ENCODE measurements around the gene SLC25A29. TPM values are rescaled to one million over a fixed set of nuclear protein-coding genes. Genes with fewer than 3 reads are reported as not detected.

The SLC25A29 gene
- polyA plus RNA-seq, 1 donor (not counting 4 experiments of a cell fraction or from before 2014, with no cell fraction given), result 16.3 TPM

GRCh38 chr14:100267990-100268389 lies 38.3 kb downstream of the SLC25A29 start:
- no peak overlapping the region for H2AFZ ChIP-seq (ENCODE audit: control insufficient read depth, low read length)
- peaks cover 16% of the 10 kb centered on the region for H4K20me1 ChIP-seq (ENCODE audit: control insufficient read depth, extremely low read depth, insufficient read depth, low read length)
- TF ChIP-seq EZH2 (IDR thresholded peaks at IDR 0.05; ENCODE audit: low read length), result no peak
- TF ChIP-seq, protein P1, sequence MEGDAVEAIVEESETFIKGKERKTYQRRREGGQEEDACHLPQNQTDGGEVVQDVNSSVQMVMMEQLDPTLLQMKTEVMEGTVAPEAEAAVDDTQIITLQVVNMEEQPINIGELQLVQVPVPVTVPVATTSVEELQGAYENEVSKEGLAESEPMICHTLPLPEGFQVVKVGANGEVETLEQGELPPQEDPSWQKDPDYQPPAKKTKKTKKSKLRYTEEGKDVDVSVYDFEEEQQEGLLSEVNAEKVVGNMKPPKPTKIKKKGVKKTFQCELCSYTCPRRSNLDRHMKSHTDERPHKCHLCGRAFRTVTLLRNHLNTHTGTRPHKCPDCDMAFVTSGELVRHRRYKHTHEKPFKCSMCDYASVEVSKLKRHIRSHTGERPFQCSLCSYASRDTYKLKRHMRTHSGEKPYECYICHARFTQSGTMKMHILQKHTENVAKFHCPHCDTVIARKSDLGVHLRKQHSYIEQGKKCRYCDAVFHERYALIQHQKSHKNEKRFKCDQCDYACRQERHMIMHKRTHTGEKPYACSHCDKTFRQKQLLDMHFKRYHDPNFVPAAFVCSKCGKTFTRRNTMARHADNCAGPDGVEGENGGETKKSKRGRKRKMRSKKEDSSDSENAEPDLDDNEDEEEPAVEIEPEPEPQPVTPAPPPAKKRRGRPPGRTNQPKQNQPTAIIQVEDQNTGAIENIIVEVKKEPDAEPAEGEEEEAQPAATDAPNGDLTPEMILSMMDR (optimal IDR thresholded peaks at IDR 0.05 in 1 of 3, IDR thresholded peaks at IDR 0.05 in 1 of 3, conservative IDR thresholded peaks at IDR 0.05 in 1 of 3; ENCODE audit: extremely low read depth in 1 of 3, insufficient read depth in 2 of 3, low read length in 3 of 3), result no peak
- H3K9ac ChIP-seq (ENCODE audit: control insufficient read depth, extremely low read depth, insufficient read depth, low read length), result no peak overlapping the region
- H3K27me3 ChIP-seq (ENCODE audit: control insufficient read depth, extremely low read depth, insufficient read depth, low read length), result no peaks in the 10 kb centered on the region
- H3K79me2 ChIP-seq (ENCODE audit: control insufficient read depth, insufficient read depth, low read length), result peaks cover 88% of the 10 kb centered on the region
- peaks cover 2% of the 10 kb centered on the region for H3K9me1 ChIP-seq (ENCODE audit: control insufficient read depth, extremely low read depth, insufficient read depth, low read length)
- H3K36me3 ChIP-seq (ENCODE audit: control insufficient read depth in 2 of 2, extremely low read depth in 1 of 2, insufficient read depth in 2 of 2, low read length in 2 of 2), result peaks cover 2 to 4% of the 10 kb centered on the region in 2 experiments
- H3K4me3 ChIP-seq (ENCODE audit: control insufficient read depth in 2 of 3, extremely low read depth in 1 of 3, insufficient read depth in 2 of 3, low read depth in 1 of 3, low read length in 3 of 3), result no peak overlapping the region
- H3K9me3 ChIP-seq (ENCODE audit: control insufficient read depth, low read depth, low read length), result no peaks in the 10 kb centered on the region
- dilution Hi-C loops (cut with MboI; ENCODE audit: extremely low pct_ligation_motif_present, low sequenced_read_pairs), result no loop called here
- H3K4me1 ChIP-seq (ENCODE audit: control insufficient read depth, extremely low read depth, insufficient read depth, low read length), result peaks cover 6% of the 10 kb centered on the region
- DNase-seq (ENCODE audit: low read depth, low spot score) (no peak), FAIRE-seq (no peak)
- H3K27ac ChIP-seq (ENCODE audit: control insufficient read depth, insufficient read depth, low read length), result no peak overlapping the region
- H3K4me2 ChIP-seq (ENCODE audit: control insufficient read depth, extremely low read depth, insufficient read depth, low read depth, low read length), result no peak overlapping the region

GRCh38 chr14:100263141-100263540 lies 43.1 kb downstream of the SLC25A29 start:
- H3K9ac ChIP-seq (ENCODE audit: control insufficient read depth, extremely low read depth, insufficient read depth, low read length), result no peak overlapping the region
- peaks cover 2% of the 10 kb centered on the region for H3K9me1 ChIP-seq (ENCODE audit: control insufficient read depth, extremely low read depth, insufficient read depth, low read length)
- dilution Hi-C loops (cut with MboI; ENCODE audit: extremely low pct_ligation_motif_present, low sequenced_read_pairs), result no loop called here
- no peak for TF ChIP-seq EZH2 (IDR thresholded peaks at IDR 0.05; ENCODE audit: low read length)
- TF ChIP-seq, protein P1 (optimal IDR thresholded peaks at IDR 0.05 in 1 of 3, IDR thresholded peaks at IDR 0.05 in 1 of 3, conservative IDR thresholded peaks at IDR 0.05 in 1 of 3; ENCODE audit: extremely low read depth in 1 of 3, insufficient read depth in 2 of 3, low read length in 3 of 3), result no peak
- DNase-seq (ENCODE audit: low read depth, low spot score) (no peak), FAIRE-seq (no peak)
- no peak overlapping the region for H3K27ac ChIP-seq (ENCODE audit: control insufficient read depth, insufficient read depth, low read length)
- peaks cover 95% of the 10 kb centered on the region for H3K79me2 ChIP-seq (ENCODE audit: control insufficient read depth, insufficient read depth, low read length)
- H3K27me3 ChIP-seq (ENCODE audit: control insufficient read depth, extremely low read depth, insufficient read depth, low read length), result no peaks in the 10 kb centered on the region
- no peaks in the 10 kb centered on the region for H3K9me3 ChIP-seq (ENCODE audit: control insufficient read depth, low read depth, low read length)
- H3K36me3 ChIP-seq (ENCODE audit: control insufficient read depth in 2 of 2, extremely low read depth in 1 of 2, insufficient read depth in 2 of 2, low read length in 2 of 2), result peaks cover 2 to 9% of the 10 kb centered on the region in 2 experiments
- H3K4me1 ChIP-seq (ENCODE audit: control insufficient read depth, extremely low read depth, insufficient read depth, low read length), result no peaks in the 10 kb centered on the region
- peaks cover 19% of the 10 kb centered on the region for H4K20me1 ChIP-seq (ENCODE audit: control insufficient read depth, extremely low read depth, insufficient read depth, low read length)
- no peak overlapping the region for H3K4me2 ChIP-seq (ENCODE audit: control insufficient read depth, extremely low read depth, insufficient read depth, low read depth, low read length)
- H3K4me3 ChIP-seq (ENCODE audit: control insufficient read depth in 2 of 3, extremely low read depth in 1 of 3, insufficient read depth in 2 of 3, low read depth in 1 of 3, low read length in 3 of 3), result no peak overlapping the region
- H2AFZ ChIP-seq (ENCODE audit: control insufficient read depth, low read length), result no peak overlapping the region
